DMS 273 (cell line): ENCODE results near the gene ZNF784.
A peak's percentile ranks its signal among the peaks of the same experiment; 100 is the strongest.

ENCODE experiments used
- DNase-seq: peaks from one replicate; lab custom pipeline; 2025; ENCODE audit not compliant: unreplicated experiment; lab: John Stamatoyannopoulos, UW

Gene ZNF784

DNA sequence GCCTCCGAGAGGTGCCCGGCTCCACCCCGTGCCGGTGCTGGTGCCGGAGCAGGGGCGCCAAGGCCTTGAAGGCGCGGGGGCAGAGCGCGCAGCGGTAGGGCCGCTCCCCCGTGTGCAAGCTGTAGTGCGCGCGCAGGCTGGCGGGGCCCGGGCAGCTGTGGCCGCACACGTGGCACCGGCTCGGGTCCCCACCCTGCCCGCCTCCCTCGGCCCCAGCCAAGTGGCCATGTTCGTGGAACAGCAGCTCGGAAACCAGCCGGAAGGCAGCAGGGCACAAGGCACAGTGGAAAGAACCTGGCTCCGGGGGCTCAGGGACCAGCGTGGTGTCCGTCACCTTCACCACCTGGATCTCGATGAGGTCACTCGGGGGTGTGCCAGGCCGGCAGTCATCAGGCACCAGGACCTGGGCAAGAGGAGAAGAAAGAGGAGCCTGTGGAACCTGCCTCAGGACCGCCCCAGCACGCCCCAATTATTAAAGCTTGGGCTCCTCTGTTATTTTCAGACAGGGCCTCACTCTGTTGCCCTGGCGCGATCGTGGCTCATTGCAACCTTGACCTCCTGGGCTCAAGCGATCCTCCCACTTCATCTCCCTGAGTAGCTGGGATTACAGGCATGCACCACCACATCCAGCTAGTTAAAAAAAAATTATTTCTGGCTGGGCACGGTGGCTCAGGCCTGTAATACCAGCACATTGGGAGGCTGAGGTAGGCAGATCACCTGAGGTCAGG lies 2.0 kb downstream of the ZNF784 start:
- no peak for DNase-seq

DNA sequence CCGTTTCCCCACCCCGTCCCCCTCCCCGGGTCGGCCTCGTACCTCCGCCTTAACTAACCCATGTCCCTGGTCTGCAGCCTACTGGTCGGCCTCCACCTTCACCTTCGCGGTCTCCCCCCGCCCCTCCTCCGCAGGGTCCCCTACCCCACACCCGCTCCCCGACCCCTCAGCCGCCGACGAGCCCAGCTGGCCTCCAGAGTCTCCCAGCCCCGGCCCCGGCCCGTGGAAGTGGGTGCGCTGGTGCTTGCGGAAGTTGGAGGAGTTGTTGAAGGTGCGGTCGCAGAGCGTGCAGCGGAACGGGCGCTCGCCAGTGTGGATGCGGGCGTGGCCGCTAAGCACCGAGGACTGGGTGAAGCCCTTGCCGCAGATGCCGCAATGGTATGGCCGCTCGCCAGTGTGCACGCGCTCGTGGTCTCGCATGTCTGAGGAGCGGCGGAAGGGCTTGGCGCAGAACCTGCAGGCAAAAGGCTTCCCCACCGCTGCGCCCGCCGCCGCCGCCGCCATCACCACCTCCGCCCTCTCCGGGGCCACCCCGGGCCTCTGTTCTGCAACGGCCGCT lies 2.6 kb downstream of the ZNF784 start:
- no peak for DNase-seq

DNA sequence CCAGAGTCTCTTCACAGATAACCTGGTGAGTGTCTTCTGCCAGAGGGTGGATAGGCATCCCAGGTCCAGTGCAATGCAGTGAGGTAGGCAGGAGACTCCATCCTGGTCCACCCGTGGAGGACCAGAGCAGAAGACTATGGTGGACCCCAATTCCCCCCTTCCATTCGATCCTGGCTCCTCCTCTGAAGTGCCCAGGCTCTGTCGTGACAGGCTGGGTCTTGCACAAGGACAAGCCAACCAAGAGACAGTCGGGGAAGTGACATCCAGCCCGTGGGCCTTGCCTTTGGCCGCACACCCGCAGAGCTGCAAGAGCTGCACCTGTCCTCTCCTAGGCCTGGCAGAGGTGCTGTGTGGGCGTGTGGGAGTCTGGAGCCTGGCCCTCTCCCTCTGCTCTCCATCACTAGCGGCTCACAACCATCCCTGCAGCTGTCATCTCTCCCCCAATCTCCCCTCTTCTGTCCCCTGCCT lies 3.1 kb downstream of the ZNF784 start:
- DNase-seq, result no peak

DNA sequence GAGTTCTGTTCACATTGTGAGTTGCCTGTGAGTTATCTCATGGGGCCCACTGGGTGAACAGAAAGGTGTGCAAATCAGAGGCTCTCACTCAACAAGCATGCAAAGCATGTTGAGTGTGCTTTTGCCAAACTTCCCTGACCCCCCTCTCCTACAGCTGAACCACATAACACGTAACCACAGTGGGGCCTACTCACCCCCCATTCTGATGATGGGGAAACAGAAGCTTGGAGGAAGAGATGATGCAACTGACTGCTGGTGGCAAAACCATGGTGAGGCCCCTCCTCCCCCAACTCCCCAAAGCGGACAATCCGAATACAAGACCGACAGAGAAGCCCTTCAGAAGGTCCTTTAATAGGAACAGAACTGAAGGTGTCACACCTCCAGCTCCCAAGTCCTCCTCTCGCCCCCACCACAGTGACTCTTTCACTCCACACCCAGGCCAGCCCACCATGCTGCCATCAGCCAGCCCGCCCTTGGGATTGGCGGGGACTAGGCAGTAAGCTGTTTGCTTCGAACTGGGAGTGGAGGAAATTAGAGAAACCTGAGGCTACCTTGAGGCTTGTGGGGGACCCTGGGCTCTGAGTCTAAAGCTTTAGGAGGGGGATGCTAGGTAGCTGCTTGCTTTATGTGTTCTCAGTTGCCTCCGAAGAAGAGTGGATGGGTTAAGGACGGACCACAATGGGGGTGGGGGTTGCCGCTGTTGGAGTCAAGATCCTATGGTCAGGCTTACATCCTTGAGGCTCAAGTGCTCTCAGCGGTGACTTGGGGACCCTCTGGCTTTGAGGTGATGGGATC lies 3.8 kb downstream of the ZNF784 start:
- DNase-seq, result no peak

DNA sequence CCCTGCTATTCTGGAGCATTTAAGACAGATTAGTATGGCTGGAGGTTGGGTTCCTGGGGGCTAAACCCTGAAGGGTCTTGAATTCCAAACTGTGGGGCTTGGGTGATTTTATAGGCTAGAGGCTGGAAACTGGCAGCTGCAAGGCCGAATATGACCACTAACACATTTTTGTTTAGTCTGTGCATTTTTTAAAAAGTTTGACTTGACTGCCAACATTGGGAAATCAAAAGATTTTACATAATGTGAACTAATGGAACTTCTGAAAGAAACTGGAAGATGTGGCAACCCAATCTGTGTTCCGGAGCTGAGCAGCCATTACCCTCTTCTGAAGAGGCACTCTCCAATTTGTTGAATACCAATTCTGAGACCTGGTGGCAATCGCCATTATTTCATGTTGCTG lies 5.1 kb downstream of the ZNF784 start:
- no peak for DNase-seq

DNA sequence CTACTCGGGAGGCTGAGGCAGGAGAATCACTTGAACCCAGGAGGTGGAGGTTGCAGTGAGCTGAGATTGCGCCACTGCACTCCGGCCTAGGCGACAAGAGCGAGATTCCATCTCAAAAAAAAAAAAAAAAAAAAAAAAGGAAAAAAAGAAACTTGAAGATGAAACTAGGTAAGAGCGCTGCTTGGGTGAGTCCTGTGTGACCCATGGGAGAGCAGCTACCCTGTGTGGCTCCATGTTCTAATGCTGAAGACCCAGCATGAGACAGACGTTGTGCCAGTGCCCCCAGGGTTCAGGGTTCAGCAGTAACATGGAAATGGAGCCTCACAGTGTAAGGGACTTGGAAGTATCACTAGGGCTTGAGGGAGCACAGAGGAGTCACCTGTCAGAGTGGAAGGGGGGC lies 5.9 kb downstream of the ZNF784 start:
- DNase-seq, result no peak

DNA sequence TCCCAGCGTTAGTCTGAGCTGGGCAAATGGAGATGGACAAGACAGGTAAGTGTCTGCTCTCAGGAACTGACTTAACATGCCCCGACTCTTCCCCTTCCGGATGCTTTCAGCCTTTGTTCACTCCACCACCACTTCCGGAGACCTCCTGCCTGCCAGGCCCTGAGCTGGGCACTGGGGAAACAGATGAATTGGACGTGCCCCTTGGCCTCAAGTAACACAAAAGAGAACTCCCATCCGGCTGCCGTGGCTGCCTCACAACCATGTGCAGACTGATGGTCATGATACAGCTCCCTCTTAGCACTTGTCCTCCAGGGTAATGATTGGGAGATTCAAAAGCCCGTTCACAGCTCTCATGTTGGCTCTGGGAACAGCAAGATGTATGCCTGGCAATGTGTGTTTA lies 6.9 kb downstream of the ZNF784 start:
- no peak for DNase-seq

DNA sequence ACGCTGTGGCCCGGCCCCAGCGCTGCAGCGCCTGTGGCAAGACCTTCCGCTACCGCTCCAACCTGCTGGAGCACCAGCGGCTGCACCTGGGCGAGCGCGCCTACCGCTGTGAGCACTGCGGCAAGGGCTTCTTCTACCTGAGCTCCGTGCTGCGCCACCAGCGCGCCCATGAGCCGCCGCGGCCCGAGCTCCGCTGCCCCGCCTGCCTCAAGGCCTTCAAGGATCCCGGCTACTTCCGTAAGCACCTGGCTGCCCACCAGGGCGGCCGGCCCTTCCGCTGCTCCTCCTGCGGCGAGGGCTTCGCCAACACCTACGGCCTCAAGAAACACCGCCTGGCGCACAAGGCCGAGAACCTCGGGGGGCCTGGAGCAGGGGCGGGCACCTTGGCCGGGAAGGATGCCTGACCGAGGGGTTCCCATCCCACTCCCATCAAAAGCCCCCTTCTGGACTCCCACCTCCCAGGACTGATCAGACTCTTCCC lies 7.9 kb downstream of the ZNF784 start:
- no peak for DNase-seq

DNA sequence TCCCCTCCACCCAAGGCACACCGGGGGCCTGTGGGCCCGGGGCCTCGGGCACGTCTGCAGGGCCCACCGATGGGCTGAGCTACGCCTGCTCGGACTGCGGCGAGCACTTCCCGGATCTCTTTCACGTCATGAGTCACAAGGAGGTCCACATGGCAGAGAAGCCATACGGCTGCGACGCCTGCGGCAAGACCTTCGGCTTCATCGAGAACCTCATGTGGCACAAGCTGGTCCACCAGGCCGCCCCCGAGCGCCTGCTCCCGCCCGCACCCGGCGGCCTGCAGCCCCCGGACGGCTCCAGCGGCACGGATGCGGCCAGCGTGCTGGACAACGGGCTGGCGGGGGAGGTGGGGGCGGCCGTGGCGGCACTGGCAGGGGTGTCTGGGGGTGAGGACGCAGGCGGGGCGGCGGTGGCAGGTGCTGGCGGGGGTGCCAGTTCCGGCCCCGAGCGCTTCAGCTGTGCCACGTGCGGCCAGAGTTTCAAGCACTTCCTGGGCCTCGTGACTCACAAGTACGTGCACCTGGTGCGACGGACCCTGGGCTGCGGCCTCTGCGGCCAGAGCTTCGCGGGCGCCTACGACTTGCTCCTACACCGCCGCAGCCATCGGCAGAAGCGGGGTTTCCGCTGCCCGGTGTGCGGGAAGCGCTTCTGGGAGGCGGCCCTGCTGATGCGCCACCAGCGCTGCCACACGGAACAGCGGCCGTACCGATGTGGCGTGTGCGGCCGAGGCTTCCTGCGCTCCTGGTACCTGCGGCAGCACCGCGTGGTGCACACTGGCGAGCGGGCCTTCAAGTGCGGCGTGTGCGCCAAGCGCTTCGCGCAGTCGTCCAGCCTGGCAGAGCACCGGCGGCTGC lies 8.6 kb downstream of the ZNF784 start:
- DNase-seq, result no peak

DNA sequence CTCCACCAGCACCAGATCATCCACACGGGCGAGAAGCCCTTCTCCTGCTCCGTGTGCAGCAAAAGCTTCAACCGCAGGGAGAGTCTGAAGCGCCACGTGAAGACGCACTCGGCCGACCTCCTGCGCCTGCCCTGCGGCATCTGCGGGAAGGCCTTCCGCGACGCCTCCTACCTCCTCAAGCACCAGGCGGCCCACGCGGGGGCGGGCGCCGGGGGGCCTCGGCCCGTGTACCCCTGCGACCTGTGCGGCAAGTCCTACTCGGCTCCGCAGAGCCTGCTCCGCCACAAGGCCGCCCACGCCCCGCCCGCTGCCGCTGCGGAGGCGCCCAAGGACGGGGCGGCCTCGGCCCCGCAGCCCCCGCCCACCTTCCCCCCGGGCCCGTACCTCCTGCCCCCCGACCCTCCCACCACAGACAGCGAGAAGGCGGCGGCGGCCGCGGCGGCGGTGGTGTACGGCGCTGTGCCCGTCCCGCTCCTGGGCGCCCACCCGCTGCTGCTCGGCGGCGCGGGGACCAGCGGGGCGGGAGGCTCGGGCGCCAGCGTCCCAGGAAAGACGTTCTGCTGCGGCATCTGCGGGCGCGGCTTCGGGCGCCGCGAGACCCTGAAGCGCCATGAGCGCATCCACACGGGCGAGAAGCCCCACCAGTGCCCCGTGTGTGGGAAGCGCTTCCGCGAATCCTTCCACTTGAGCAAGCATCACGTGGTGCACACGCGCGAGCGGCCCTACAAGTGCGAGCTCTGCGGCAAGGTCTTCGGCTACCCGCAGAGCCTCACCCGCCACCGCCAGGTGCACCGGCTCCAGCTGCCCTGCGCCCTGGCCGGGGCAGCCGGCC lies 9.4 kb downstream of the ZNF784 start:
- DNase-seq, result no peak

DNA sequence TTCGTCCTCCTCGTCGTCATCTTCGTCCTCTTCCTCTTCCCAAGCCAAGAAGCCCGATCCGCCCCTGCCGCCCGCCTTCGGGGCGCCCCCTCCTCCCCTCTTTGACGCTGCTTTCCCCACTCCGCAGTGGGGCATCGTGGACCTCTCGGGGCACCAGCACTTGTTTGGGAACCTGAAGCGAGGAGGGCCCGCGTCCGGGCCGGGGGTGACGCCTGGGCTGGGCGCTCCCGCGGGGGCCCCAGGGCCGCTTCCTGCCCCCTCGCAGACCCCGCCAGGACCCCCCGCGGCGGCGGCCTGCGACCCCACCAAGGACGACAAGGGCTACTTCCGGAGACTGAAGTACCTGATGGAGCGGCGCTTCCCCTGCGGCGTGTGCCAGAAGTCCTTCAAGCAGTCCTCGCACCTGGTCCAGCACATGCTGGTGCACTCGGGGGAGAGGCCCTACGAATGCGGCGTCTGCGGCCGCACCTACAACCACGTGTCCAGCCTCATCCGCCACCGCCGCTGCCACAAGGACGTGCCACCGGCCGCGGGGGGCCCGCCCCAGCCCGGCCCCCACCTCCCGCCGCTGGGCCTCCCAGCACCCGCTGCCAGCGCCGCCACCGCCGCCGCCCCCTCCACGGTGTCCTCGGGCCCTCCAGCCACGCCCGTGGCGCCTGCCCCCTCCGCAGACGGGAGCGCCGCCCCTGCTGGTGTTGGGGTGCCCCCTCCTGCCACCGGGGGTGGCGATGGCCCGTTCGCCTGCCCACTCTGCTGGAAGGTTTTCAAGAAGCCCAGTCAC lies 10.2 kb downstream of the ZNF784 start:
- DNase-seq, result no peak

DNA sequence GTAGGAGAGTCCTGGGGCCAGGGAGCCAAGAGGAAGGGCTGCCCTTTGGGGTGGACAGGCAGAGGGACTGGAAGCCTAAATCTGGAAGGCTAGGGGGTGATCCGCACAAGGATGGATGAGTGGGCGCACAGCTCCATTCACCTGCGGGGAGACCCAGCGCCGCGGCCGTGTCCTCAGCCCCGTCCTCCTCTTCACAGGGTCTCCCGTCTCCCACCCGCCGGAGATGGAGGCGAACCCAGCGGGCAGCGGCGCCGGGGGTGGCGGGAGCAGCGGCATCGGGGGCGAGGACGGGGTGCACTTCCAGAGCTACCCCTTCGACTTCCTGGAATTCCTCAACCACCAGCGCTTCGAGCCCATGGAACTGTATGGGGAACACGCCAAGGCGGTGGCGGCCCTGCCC lies 11.0 kb downstream of the ZNF784 start:
- DNase-seq, result no peak

DNA sequence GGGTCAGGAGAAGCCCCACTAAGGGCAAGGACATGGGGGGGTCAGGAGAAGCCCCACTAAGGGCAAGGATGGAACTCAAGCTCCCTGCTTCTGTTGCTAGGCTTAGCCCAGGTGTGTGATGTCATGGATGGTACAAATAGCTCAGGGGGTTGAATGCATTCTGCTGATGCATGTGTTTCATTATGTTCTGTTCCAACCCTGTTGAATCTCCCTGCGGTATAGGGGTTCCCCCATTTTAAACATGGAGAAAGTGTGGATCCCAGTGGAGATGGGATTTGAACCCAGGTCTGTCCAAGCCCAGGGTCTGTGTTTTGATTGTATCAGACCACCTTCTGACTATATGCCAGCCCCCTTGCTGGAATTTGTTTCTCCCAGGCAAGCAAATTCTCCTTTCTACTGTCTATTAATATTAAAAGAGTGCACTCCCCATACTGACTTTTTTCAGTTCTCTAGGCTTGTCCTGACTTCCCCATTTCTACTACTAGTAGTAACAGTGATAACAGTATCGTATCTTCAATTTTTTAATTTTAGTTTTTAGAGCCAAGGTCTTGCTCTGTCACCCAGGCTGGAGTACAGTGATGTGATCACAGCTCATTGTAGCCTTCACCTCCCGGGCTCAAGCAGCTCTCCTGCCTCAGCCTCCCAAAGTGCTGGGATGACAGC lies 12.3 kb downstream of the ZNF784 start:
- DNase-seq, result no peak

DNA sequence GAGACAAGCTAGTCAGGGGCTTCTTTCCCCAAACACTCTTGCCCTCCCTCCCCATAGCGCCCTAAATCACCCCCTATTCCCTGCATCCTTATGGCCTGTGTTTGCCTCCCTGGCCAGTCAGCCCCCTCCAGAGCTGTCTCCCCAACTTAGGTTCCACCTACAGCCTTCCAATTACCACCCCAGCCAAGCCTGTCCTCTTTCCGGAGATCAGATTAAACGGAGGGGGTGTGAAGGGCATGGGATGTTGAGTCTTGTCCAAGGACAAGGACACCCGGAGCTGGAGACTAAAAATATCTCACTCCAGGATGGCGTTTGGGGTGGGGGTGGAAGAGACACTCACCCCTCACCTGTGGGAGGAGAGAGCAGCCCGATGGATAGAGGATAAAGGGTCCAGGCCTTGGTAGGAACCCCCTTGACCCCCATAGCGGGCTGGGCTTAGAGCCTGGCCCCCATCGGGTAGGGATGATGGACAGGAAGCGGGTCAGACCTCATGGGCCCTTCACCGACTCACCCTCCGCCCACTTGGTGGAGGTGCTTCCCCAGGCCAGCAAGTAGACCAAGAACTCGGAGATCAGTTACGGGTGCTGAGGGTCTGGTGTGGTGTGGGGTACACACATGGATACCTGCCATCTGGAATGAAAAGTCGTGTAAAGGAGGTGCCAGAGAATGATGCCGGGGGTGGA lies 12.9 kb downstream of the ZNF784 start:
- DNase-seq, result no peak

DNA sequence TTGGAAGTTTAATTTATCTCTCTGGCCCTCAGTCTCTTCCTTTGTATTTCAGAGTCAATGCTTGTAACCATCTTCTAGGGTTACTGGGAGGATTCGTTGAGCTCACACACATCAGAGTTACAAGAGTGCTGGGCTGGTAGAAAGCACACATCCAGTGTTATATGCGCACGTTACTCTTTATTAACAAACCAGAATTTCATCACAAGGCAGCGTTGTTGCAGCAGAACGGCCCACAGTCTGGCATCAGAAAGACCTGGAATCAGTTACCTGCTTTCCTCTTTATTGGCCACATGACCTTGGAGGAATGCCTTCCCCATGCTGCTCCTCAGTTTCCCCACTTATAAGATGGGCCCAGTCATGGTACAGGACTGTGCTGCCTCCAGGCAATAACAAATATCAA lies 15.0 kb downstream of the ZNF784 start:
- no peak for DNase-seq

DNA sequence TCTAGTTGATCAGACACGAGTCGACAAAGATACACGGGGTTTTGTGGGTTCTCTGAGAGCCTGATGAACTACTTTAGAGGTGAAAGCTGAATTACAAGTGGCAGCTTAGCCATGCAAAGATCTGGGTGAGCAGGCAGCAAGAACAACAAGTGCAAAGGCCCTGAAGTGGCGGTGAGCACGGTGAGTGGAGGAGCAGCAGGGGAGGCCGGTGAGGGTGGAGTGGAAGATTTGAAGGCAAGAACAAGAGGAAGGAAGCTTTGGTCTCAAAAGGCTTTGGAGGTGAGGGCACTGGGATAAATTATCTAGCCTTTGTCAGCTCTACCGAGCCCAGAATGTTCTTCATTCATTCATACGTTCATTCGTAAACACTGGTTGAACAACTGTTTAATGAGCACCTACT lies 17.5 kb downstream of the ZNF784 start:
- no peak for DNase-seq

DNA sequence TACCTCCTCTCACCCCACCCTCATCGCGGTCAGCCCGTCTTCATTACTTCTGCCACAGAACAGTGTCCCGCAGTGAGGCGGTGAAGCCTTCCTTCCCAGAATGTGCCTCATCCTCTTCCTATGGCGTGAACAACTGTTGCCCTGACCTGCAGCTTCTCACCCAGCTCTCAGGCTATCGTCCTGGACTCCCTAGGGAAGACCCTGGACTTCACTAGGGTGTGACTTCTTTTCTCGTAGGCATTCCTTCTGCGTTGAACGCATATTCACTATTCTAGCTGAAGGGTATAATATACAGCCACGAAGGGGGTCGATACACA lies 17.9 kb downstream of the ZNF784 start:
- no peak for DNase-seq

DNA sequence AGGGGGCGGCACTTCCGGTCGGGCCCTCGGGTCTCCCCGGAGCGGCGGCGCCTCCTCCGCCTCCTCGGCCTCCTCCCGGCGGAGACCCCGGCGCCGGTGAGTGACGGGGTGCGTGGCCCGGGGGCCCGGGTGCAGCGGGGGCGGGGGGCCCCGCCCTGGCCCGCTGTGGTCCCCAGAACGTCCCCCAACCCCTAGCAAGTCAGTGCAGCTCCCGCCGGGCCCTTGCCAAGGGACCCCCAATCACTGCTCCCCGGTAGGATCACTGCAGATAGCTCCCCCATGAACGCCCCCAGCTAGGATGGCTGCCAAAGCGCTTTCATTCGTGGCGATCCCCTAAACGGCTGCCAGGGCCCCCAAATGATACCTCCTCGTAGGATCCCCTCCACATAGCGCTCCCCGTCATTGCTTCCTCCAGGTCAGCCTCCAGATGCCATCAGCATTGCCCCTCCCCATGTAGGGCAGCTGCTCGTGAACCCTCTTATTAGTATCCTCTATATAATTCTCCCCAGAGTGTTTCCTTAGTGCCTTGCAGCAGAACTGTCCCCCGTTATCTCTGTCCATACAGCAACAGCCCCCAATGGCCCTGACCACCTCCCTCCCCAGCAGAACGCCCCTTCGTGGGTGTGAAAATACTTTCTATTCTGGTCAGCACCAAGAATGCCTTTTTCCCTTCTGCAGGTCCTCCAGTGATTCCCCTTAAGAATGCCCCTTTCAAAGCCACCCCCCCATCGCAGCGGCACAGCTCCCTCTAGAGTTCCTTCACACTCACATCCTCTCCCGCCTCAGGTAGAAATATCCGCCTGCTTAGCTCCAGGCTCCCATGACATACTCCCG lies 18.5 kb downstream of the ZNF784 start, which contains the start of gene ZNF865:
Gene ZNF865, plus strand, starts transcription at position 11 of the 834 bp plus-strand sequence. CDS start 7,972 bp downstream, outside the sequence.
- DNase-seq, result peak; percentile 89
